Suprapubic skin (tissue), 4 donors: ENCODE data around the gene ARL4C. TPM values are rescaled to one million over a fixed set of nuclear protein-coding genes. Genes with fewer than 3 reads are reported as not detected.
A peak's percentile ranks its signal among the peaks of the same experiment; 100 is the strongest.

Experiments
- DNase-seq, 2 donors: peaks; one replicate each; pipeline ENCODE4 v3.0.0-alpha.2; 2019; ENCODE audit warnings: low spot score in 2 of 2
- H3K27ac ChIP-seq: fragments of 200-600 bp; sonication (generic); one replicate; pipeline ENCODE4 v1.5.1; 2019
- H3K27me3 ChIP-seq: fragments of 200-600 bp; sonication (generic); one replicate; pipeline ENCODE4 v1.5.1; 2019
- H3K36me3 ChIP-seq: fragments of 200-600 bp; sonication (generic); one replicate; pipeline ENCODE4 v1.5.1; 2019
- H3K4me1 ChIP-seq: fragments of 200-600 bp; sonication (generic); one replicate; pipeline ENCODE4 v1.5.1; 2019
- H3K4me3 ChIP-seq: fragments of 200-600 bp; sonication (generic); one replicate; pipeline ENCODE4 v1.5.1; 2019; ENCODE audit warnings: mild to moderate bottlenecking
- H3K9me3 ChIP-seq: fragments of 200-600 bp; sonication (generic); one replicate; pipeline ENCODE4 v1.5.1; 2019
- EP300 ChIP-seq: sonication (generic); formaldehyde crosslinking; IDR thresholded peaks from one replicate; pipeline ENCODE4 v1.6.1; 2017; ENCODE audit warnings: antibody characterized with exemption
- POLR2A ChIP-seq, 2 donors: fragments of 450-650 bp; IDR thresholded peaks; one replicate each; pipeline ENCODE4 v1.6.1; 2017; ENCODE audit warnings: antibody characterized with exemption in 2 of 2, mild to moderate bottlenecking in 2 of 2, moderate library complexity in 2 of 2
- POLR2AphosphoS5 ChIP-seq, 3 donors: sonication (generic); formaldehyde crosslinking; IDR thresholded peaks; one replicate each; pipeline ENCODE4 v1.6.1; 2017; ENCODE audit warnings: antibody characterized with exemption in 3 of 3
- WGBS: methylation state at CpG from one replicate; pipeline ENCODE4 v1.1.5; 2018; 5-methylcytosine and 5-hydroxymethylcytosine counted together
- total RNA-seq, 4 donors: library from RNA; depleted of rRNA; stranded (reverse); fragments of >200 nt; gene quantifications; one replicate each; pipeline ENCODE4 v1.1.0, GENCODE V29; 2016
- TF ChIP-seq, protein P1 (sequence below), 2 donors: fragments of 200-600 bp in 1 of 2; fragments of 450-650 bp in 1 of 2; sonication (generic) in 1 of 2; IDR thresholded peaks; one replicate each; pipeline ENCODE4 v1.5.1; 2016 to 2019; ENCODE audit warnings: antibody characterized with exemption in 2 of 2, mild to moderate bottlenecking in 1 of 2, moderate library complexity in 1 of 2

The ARL4C gene
- total RNA-seq, 4 donors from 2014 or later, result 35.8 to 64.4 (median 45.7) TPM

- Histone ChIP-seq H3K9me3 (no peaks in the 10 kb centered on the region), H3K4me1 (peaks cover 28% of the 10 kb centered on the region), H3K4me3 (no peak overlapping the region), H3K36me3 (no peaks in the 10 kb centered on the region), H3K27ac (peak overlapping the region; percentile 84), H3K27me3 (no peaks in the 10 kb centered on the region)
- no peak for DNase-seq
- TF ChIP-seq, protein P1, sequence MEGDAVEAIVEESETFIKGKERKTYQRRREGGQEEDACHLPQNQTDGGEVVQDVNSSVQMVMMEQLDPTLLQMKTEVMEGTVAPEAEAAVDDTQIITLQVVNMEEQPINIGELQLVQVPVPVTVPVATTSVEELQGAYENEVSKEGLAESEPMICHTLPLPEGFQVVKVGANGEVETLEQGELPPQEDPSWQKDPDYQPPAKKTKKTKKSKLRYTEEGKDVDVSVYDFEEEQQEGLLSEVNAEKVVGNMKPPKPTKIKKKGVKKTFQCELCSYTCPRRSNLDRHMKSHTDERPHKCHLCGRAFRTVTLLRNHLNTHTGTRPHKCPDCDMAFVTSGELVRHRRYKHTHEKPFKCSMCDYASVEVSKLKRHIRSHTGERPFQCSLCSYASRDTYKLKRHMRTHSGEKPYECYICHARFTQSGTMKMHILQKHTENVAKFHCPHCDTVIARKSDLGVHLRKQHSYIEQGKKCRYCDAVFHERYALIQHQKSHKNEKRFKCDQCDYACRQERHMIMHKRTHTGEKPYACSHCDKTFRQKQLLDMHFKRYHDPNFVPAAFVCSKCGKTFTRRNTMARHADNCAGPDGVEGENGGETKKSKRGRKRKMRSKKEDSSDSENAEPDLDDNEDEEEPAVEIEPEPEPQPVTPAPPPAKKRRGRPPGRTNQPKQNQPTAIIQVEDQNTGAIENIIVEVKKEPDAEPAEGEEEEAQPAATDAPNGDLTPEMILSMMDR (IDR thresholded peaks at IDR 0.05), result no peak
- WGBS, result 51% methylated on average over 4 of the region's 6 CpGs
These were observed 49.7 kb downstream of the ARL4C start for GRCh38 chr2:234447189-234447588.

GRCh38 chr2:234446404-234447076 lies 50.3 kb downstream of the ARL4C start:
- no peaks in the 10 kb centered on the region for H3K27me3 ChIP-seq
- WGBS, result 28% methylated on average over 15 of the region's 18 CpGs

GRCh38 chr2:234444893-234445292 lies 52.0 kb downstream of the ARL4C start:
- no peak overlapping the region for H3K27ac ChIP-seq
- WGBS, result 43% methylated on average over 10 of the region's 10 CpGs
- DNase-seq, result no peak

More at GRCh38 chr2:234446404-234447076, 50.3 kb downstream of the ARL4C start:
- H3K36me3 ChIP-seq, result no peaks in the 10 kb centered on the region
- TF ChIP-seq POLR2AphosphoS5 (IDR thresholded peaks at IDR 0.05) (peak in 1 of 3 donors; percentile 27), EP300 (no peak)
- TF ChIP-seq, protein P1 (IDR thresholded peaks at IDR 0.05), result no peak
- DNase-seq, result peak in 1 of 2 donors; percentile 77
- H3K9me3 ChIP-seq, result no peaks in the 10 kb centered on the region
- peak overlapping the region; percentile 84 for H3K27ac ChIP-seq
- peaks cover 28% of the 10 kb centered on the region for H3K4me1 ChIP-seq
- no peak overlapping the region for H3K4me3 ChIP-seq

GRCh38 chr2:234444242-234444730 lies 52.6 kb downstream of the ARL4C start:
- Histone ChIP-seq H3K27me3 (no peaks in the 10 kb centered on the region), H3K4me3 (no peak overlapping the region), H3K9me3 (no peaks in the 10 kb centered on the region), H3K4me1 (peaks cover 28% of the 10 kb centered on the region), H3K36me3 (no peaks in the 10 kb centered on the region), H3K27ac (no peak overlapping the region)
- WGBS, result 89% methylated on average over 4 of the region's 4 CpGs
- TF ChIP-seq POLR2AphosphoS5 (IDR thresholded peaks at IDR 0.05), result no peak
- TF ChIP-seq EP300, result no peak
- no peak for TF ChIP-seq POLR2A (IDR thresholded peaks at IDR 0.05)
- TF ChIP-seq, protein P1 (IDR thresholded peaks at IDR 0.05), result no peak
- DNase-seq, result no peak

More at GRCh38 chr2:234444893-234445292, 52.0 kb downstream of the ARL4C start:
- no peak overlapping the region for H3K4me3 ChIP-seq
- no peaks in the 10 kb centered on the region for H3K36me3 ChIP-seq
- TF ChIP-seq EP300 (no peak), POLR2AphosphoS5 (IDR thresholded peaks at IDR 0.05) (no peak), POLR2A (IDR thresholded peaks at IDR 0.05) (no peak)
- TF ChIP-seq, protein P1 (IDR thresholded peaks at IDR 0.05), result no peak
- H3K9me3 ChIP-seq, result no peaks in the 10 kb centered on the region
- no peaks in the 10 kb centered on the region for H3K27me3 ChIP-seq
- peaks cover 28% of the 10 kb centered on the region for H3K4me1 ChIP-seq
